Fibroblast of villous mesenchyme (primary cell): ENCODE data around the gene ANKRD53. TPM values are rescaled to one million over a fixed set of nuclear protein-coding genes. Genes with fewer than 3 reads are reported as not detected.

Experiments used
- DNase-seq: peaks from one replicate; pipeline ENCODE4 v3.0.0-alpha.2; 2010; ENCODE audit warnings: low read depth
- H3K4me3 ChIP-seq: 2 replicates; pipeline ENCODE4 v1.5.1; 2011; ENCODE audit warnings: low read depth, mild to moderate bottlenecking, low read length
- total RNA-seq: library from RNA; depleted of rRNA; stranded (reverse); fragments of >200 nt; gene quantifications from 2 replicates; pipeline ENCODE4 v1.2.3, GENCODE V29; 2012
- TF ChIP-seq, protein P1 (sequence below): IDR thresholded peaks from 2 replicates; pipeline ENCODE4 v1.5.1; 2012; ENCODE audit warnings: low read depth, mild to moderate bottlenecking, low read length; ENCODE audit not compliant: insufficient read depth

ANKRD53 gene
- total RNA-seq, 1 donor = 0.43 TPM

DNA sequence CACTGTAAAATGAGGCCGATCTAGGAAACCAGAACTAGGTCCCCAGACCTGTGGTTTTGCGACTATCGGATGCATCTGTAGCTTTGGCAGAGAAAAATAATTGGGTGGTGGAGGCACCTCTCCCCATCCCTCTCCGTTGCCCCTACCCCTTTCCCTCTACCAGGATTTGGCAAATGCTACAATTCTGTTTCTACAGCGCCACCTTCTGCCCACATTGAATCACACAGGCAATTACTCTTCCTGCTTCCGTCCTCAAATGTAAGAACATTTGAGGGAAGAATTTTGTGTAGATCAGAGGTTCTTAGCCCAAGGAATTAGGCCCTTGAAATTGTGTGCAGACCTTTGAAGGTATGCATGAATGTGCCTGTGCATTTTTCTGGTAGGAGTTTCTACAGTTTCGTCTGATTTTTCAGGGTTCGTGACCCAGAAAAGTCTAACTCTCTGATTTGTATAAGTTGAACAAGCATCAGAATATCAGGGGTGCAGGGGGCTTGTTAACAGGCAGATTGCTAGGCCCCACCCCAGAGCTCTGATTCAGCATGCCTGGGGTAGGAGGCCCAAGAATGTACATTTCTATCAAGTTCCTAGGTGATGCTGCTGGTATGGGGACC lies 31.5 kb upstream of the ANKRD53 start:
- peak; percentile 67 for DNase-seq
- H3K4me3 ChIP-seq = no peak overlapping the region
- TF ChIP-seq, protein P1, sequence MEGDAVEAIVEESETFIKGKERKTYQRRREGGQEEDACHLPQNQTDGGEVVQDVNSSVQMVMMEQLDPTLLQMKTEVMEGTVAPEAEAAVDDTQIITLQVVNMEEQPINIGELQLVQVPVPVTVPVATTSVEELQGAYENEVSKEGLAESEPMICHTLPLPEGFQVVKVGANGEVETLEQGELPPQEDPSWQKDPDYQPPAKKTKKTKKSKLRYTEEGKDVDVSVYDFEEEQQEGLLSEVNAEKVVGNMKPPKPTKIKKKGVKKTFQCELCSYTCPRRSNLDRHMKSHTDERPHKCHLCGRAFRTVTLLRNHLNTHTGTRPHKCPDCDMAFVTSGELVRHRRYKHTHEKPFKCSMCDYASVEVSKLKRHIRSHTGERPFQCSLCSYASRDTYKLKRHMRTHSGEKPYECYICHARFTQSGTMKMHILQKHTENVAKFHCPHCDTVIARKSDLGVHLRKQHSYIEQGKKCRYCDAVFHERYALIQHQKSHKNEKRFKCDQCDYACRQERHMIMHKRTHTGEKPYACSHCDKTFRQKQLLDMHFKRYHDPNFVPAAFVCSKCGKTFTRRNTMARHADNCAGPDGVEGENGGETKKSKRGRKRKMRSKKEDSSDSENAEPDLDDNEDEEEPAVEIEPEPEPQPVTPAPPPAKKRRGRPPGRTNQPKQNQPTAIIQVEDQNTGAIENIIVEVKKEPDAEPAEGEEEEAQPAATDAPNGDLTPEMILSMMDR = peak; percentile 80

DNA sequence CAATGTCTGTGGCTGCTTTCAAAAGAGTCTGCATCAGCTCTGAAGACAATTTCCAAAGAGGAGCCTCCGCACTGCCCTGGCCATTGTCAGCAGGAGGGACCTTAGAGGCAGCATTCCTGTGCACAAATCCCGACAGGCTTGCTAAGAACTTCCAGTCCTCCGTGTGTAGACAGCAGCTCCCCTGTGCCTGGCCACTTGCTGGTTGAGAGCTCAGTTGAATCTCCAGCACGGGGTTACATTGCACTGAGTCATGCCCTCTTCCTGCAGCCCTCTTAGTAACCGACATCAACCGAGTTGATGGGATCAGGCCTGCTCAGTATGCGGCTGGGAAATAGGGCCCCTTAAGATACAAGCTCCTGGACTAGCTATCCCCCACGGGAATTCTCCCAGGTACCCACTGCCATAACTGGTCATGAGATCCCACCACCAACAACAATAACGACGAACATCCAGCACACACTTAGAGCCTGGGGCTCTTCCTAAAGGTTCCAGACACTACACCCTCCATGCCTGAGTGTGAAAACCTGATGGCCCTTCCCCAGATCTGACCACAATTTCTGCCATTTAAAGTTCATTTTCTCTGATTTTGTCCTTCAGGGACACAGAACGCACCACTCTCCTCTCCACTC lies 30.8 kb upstream of the ANKRD53 start:
- no peak overlapping the region for H3K4me3 ChIP-seq
- TF ChIP-seq, protein P1 = no peak
- peak; percentile 29 for DNase-seq

GRCh38 chr2:70948337-70949003 lies 30.0 kb upstream of the ANKRD53 start:
- TF ChIP-seq, protein P1 = peak; percentile 92
- peak overlapping the region; percentile 40 for H3K4me3 ChIP-seq
- peak; percentile 72 for DNase-seq

DNA sequence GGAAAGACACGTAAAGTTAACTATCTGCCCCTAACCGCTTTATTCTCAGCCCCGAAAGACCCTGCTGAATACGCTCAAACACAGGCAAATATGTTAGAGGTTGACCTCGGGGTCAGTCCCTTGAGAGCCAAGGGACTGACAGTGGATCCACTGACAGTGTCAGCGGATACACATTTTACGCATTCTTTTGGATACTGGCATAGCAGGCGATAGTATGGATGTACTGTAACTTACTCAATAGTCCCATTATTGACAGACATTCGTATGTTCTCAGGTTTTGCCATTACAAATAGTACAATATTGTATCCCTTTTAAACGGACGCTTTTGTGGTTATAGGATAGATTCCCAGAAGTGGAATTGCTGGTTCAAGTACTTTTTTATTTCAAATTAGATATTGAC lies 29.3 kb upstream of the ANKRD53 start:
- no peak for DNase-seq
- TF ChIP-seq, protein P1 = no peak
- H3K4me3 ChIP-seq = no peak overlapping the region

- no peak for DNase-seq
- H3K4me3 ChIP-seq = no peak overlapping the region
- TF ChIP-seq, protein P1 = no peak
Measured at GRCh38 chr2:70954886-70955285, 23.5 kb upstream of the ANKRD53 start.

DNA sequence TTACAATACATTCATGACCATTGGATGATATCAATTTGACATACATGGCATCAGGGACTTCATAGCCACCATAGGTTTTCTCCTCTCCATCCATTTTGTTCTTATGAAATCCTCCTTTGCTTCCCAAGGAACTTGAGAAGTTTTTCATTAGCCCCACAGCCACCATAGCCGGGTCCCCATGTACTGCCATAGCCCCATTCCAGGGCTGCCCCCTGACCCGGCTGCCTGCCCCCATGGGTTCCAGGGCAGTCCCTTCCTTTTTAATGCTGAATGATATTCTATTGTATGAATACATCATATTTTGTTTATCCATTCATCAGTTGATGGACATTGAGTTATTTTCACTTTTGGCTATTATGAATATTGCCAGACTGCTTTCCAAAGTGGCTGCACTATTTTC lies 22.3 kb upstream of the ANKRD53 start:
- DNase-seq = no peak
- TF ChIP-seq, protein P1 = no peak

More for the DNA sequence above, 22.3 kb upstream of the ANKRD53 start:
- no peak overlapping the region for H3K4me3 ChIP-seq
